ENCODE data around the gene ITGB1. TPM values are rescaled to one million over a fixed set of nuclear protein-coding genes. Genes with fewer than 3 reads are reported as not detected.
"Not testable (repeated sequence)": the region's sequence is repeated elsewhere in the genome, so short reads cannot be mapped to it uniquely, and the experiment has no call there.

The ITGB1 gene
- total RNA-seq, 1 experiment from 2014 or later: 282 TPM

DNA sequence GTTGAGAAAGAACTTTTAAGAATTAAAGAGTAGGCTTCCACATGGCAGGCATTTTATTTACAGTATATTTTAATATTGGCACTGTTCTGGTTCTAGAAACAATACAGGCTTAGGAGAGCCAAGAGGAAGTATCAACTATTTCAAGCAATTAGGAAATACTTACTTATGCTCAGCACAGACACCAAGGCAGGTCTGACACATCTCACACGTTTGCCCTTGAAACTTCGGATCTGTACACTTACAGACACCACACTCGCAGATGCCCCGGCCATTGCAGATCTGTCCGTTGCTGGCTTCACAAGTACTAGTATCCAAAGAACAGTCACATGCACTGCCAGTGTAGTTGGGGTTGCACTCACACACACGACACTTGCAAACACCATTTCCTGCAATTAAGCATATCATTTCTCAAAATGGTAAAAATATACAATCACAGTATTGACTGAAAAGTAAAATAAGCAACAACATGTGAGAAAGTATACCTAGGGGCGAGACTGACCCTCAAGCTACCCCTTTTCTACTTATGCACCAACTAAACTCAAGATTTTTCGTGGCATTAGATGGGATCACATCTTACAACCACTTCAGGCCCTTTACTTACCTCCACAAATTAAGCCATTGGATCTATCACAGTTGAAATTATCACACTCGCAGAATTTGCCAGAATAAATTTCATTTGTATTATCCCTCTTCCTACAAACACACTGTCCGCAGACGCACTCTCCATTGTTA, 46.6 kb downstream of the ITGB1 start:
- TF ChIP-seq EZH2 (IDR thresholded peaks at IDR 0.05; ENCODE audit: borderline replicate concordance, low read depth, low read length, poor library complexity, severe bottlenecking): no peak
- TF ChIP-seq, protein P1, sequence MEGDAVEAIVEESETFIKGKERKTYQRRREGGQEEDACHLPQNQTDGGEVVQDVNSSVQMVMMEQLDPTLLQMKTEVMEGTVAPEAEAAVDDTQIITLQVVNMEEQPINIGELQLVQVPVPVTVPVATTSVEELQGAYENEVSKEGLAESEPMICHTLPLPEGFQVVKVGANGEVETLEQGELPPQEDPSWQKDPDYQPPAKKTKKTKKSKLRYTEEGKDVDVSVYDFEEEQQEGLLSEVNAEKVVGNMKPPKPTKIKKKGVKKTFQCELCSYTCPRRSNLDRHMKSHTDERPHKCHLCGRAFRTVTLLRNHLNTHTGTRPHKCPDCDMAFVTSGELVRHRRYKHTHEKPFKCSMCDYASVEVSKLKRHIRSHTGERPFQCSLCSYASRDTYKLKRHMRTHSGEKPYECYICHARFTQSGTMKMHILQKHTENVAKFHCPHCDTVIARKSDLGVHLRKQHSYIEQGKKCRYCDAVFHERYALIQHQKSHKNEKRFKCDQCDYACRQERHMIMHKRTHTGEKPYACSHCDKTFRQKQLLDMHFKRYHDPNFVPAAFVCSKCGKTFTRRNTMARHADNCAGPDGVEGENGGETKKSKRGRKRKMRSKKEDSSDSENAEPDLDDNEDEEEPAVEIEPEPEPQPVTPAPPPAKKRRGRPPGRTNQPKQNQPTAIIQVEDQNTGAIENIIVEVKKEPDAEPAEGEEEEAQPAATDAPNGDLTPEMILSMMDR (conservative IDR thresholded peaks at IDR 0.05; ENCODE audit: low read depth, low read length): no peak
- DNase-seq (ENCODE audit: low spot score): no peak
- intact Hi-C loops (cut with micrococcal nuclease; ENCODE audit: unreplicated experiment): no loop called here
- H3K27ac ChIP-seq (ENCODE audit: low read depth, low read length, poor library complexity, severe bottlenecking): no peak overlapping the region
- no peaks in the 10 kb centered on the region for H3K9me3 ChIP-seq (ENCODE audit: low read depth, low read length, poor library complexity, severe bottlenecking)
- peaks cover 39% of the 10 kb centered on the region for H3K36me3 ChIP-seq (ENCODE audit: insufficient read depth, low read length, poor library complexity, severe bottlenecking)
- no peaks in the 10 kb centered on the region for H3K27me3 ChIP-seq (replicated peaks; ENCODE audit: insufficient read depth, low read depth, low read length, poor library complexity)
- BruUV-seq (replicated peaks): TSS peak; percentile 45
- no peaks in the 10 kb centered on the region for H3K4me1 ChIP-seq (ENCODE audit: insufficient read depth, low read length, poor library complexity, severe bottlenecking)
- H3K4me3 ChIP-seq (ENCODE audit: low read depth, low read length, poor library complexity, severe bottlenecking): no peak overlapping the region
- ChIA-PET CTCF (no interaction called here), POLR2A (ENCODE audit: low non-redundant PET) (no interaction called here)

GRCh38 chr10:32909970-32910369, 48.1 kb downstream of the ITGB1 start:
- CTCF ChIA-PET; H3K4me3 ChIP-seq (ENCODE audit: low read depth, low read length, poor library complexity, severe bottlenecking); BruUV-seq (replicated peaks); DNase-seq (ENCODE audit: low spot score); H3K27me3 ChIP-seq (replicated peaks; ENCODE audit: insufficient read depth, low read depth, low read length, poor library complexity); H3K27ac ChIP-seq (ENCODE audit: low read depth, low read length, poor library complexity, severe bottlenecking); intact Hi-C loops (cut with micrococcal nuclease; ENCODE audit: unreplicated experiment); H3K4me1 ChIP-seq (ENCODE audit: insufficient read depth, low read length, poor library complexity, severe bottlenecking); H3K9me3 ChIP-seq (ENCODE audit: low read depth, low read length, poor library complexity, severe bottlenecking); POLR2A ChIA-PET (ENCODE audit: low non-redundant PET): not testable (repeated sequence)
- peaks cover 39% of the 10 kb centered on the region for H3K36me3 ChIP-seq (ENCODE audit: insufficient read depth, low read length, poor library complexity, severe bottlenecking)

DNA sequence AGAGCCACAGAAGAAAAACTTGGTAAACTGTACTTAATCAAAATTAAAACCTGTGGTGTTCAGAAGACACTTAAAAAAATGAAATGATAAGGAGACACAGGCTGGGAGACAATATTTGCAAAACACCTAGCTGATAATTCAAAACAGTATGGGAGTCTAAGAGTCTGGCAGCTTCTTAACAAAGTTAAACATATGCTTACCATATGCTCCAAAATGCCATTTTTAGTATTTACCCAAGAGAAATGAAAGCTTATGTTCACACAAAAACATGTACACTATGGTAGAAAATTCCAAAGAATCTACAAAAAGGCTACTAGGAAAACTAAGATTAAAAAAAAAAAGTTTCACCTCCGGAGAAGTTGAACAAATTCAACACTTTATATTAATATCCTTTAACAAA, 48.6 kb downstream of the ITGB1 start:
- Histone ChIP-seq H3K27ac (ENCODE audit: low read depth, low read length, poor library complexity, severe bottlenecking) (no peak overlapping the region), H3K4me3 (ENCODE audit: low read depth, low read length, poor library complexity, severe bottlenecking) (no peak overlapping the region), H3K9me3 (ENCODE audit: low read depth, low read length, poor library complexity, severe bottlenecking) (no peaks in the 10 kb centered on the region), H3K36me3 (ENCODE audit: insufficient read depth, low read length, poor library complexity, severe bottlenecking) (peaks cover 42% of the 10 kb centered on the region), H3K4me1 (ENCODE audit: insufficient read depth, low read length, poor library complexity, severe bottlenecking) (no peaks in the 10 kb centered on the region), H3K27me3 (replicated peaks; ENCODE audit: insufficient read depth, low read depth, low read length, poor library complexity) (no peaks in the 10 kb centered on the region)
- BruUV-seq (replicated peaks): no TSS peak
- ChIA-PET CTCF (no interaction called here), POLR2A (ENCODE audit: low non-redundant PET) (no interaction called here)
- intact Hi-C loops (cut with micrococcal nuclease; ENCODE audit: unreplicated experiment): no loop called here
- no peak for TF ChIP-seq EZH2 (IDR thresholded peaks at IDR 0.05; ENCODE audit: borderline replicate concordance, low read depth, low read length, poor library complexity, severe bottlenecking)
- TF ChIP-seq, protein P1 (conservative IDR thresholded peaks at IDR 0.05; ENCODE audit: low read depth, low read length): no peak
- DNase-seq (ENCODE audit: low spot score): no peak

- H3K36me3 ChIP-seq (ENCODE audit: insufficient read depth, low read length, poor library complexity, severe bottlenecking): peaks cover 60% of the 10 kb centered on the region
- H3K4me1 ChIP-seq (ENCODE audit: insufficient read depth, low read length, poor library complexity, severe bottlenecking): no peaks in the 10 kb centered on the region
- intact Hi-C loops (cut with micrococcal nuclease; ENCODE audit: unreplicated experiment): no loop called here
- ChIA-PET POLR2A (ENCODE audit: low non-redundant PET) (no interaction called here), CTCF (no interaction called here)
- H3K27ac ChIP-seq (ENCODE audit: low read depth, low read length, poor library complexity, severe bottlenecking): no peak overlapping the region
- no peaks in the 10 kb centered on the region for H3K27me3 ChIP-seq (replicated peaks; ENCODE audit: insufficient read depth, low read depth, low read length, poor library complexity)
- H3K9me3 ChIP-seq (ENCODE audit: low read depth, low read length, poor library complexity, severe bottlenecking): no peaks in the 10 kb centered on the region
- DNase-seq (ENCODE audit: low spot score): no peak
- TF ChIP-seq, protein P1 (conservative IDR thresholded peaks at IDR 0.05; ENCODE audit: low read depth, low read length): no peak
- TF ChIP-seq EZH2 (IDR thresholded peaks at IDR 0.05; ENCODE audit: borderline replicate concordance, low read depth, low read length, poor library complexity, severe bottlenecking): no peak
- no peak overlapping the region for H3K4me3 ChIP-seq (ENCODE audit: low read depth, low read length, poor library complexity, severe bottlenecking)
- BruUV-seq (replicated peaks): no TSS peak
Measured at GRCh38 chr10:32906595-32906994, 51.4 kb downstream of the ITGB1 start.

Data from A673 (cell line).